ENCODE results near the gene MAGI1.

GRCh38 chr3:65678516-65678915 is 360.2 kb downstream of the MAGI1 start:
- TF ChIP-seq CTCF (conservative IDR thresholded peaks at IDR 0.05), result no peak
- TF ChIP-seq ZFX (IDR thresholded peaks at IDR 0.05), result no peak

Measured in C4-2B (cell line).